Vagina (tissue), 2 donors: Measurements from ENCODE around the gene ZNF473. TPM values are rescaled to one million over a fixed set of nuclear protein-coding genes. Genes with fewer than 3 reads are reported as not detected.
A peak's percentile ranks its signal among the peaks of the same experiment; 100 is the strongest.

ENCODE experiments used
- DNase-seq, 2 donors: peaks; one replicate each; pipeline ENCODE4 v3.0.0-alpha.2; 2017; ENCODE audit errors: extremely low spot score in 2 of 2
- H3K27ac ChIP-seq: fragments of 200-600 bp; sonication (generic); one replicate; pipeline ENCODE4 v1.5.1; 2019
- H3K27me3 ChIP-seq: fragments of 200-600 bp; sonication (generic); one replicate; pipeline ENCODE4 v1.5.1; 2019
- H3K36me3 ChIP-seq, 2 donors: fragments of 200-600 bp; sonication (generic); one replicate each; pipeline ENCODE4 v1.5.1; 2017 to 2019
- H3K4me1 ChIP-seq: fragments of 200-600 bp; sonication (generic); one replicate; pipeline ENCODE4 v1.5.1; 2019
- H3K4me3 ChIP-seq, 2 donors: fragments of 200-600 bp; sonication (generic); 1 replicate in 1 of 2; 2 replicates in 1 of 2; pipeline ENCODE4 v1.5.1; 2016 to 2019
- H3K9me3 ChIP-seq: fragments of 200-600 bp; sonication (generic); one replicate; pipeline ENCODE4 v1.5.1; 2019
- POLR2A ChIP-seq, 2 donors: fragments of 450-650 bp; IDR thresholded peaks; one replicate each; pipeline ENCODE4 v1.6.1; 2017; ENCODE audit warnings: antibody characterized with exemption in 2 of 2, mild to moderate bottlenecking in 2 of 2, moderate library complexity in 2 of 2
- POLR2AphosphoS5 ChIP-seq, 2 donors: sonication (generic); formaldehyde crosslinking; IDR thresholded peaks; one replicate each; pipeline ENCODE4 v1.9.0; 2017; ENCODE audit warnings: antibody characterized with exemption in 2 of 2, mild to moderate bottlenecking in 2 of 2, low read depth in 1 of 2; ENCODE audit not compliant: insufficient read depth in 1 of 2
- intact Hi-C: fragments of 100-400 bp; cut with DNase I; formaldehyde crosslinking; loops from one replicate; pipeline ENCODE4 v1.15.1; 2023
- total RNA-seq: library from RNA; depleted of rRNA; stranded (reverse); fragments of >200 nt; gene quantifications from one replicate; pipeline ENCODE4 v1.2.3, GENCODE V29; 2016
- TF ChIP-seq, protein P1 (sequence below), 3 experiments: fragments of 450-650 bp in 2 of 3; fragments of 200-600 bp in 1 of 3; sonication (generic) in 1 of 3; IDR thresholded peaks; one replicate each; pipeline ENCODE4 v1.5.1; 2017 to 2019; ENCODE audit warnings: antibody characterized with exemption in 3 of 3, mild to moderate bottlenecking in 2 of 3, moderate library complexity in 2 of 3

ZNF473 gene
- 11.5 TPM for total RNA-seq

DNA sequence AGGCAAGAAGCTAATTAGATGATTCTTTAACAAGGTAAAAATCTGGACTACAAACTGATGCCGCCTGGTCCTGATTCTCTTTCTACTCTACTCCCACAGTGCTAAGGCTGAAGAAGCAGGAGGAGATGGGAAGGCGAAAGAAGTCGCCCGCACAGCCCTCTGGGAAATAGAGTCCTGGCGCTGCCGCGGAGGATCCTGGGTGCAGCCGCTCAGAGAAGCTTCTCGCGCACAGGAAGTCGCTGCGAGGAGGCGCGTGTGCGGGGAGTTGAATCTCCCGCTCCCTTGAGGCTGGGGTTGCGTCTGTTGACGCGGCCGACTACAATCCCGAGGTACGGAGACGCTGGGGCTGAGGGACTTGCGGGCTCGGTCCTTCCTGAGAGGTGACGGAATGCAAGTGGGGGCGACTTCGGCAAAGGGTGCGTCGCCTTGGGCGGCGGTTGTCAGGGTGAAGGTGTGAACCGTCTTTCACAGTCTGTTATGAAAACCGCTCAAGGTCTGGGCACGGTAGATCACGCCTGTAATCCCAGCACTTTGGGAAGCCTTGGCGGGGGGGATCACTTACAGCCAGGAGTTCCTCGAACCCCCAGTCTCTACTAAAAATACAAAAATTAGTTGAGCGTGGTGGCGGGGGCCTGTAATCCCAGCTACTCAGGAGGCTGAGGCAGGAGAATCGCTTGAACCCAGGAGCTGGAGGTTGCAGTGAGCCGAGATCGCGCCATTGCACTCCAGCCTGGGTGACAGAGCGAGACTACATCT, at the start of gene ZNF473:
TSS of gene ZNF473 (plus strand) at position 212 of the 756 bp plus-strand sequence. CDS start 5,078 bp downstream, outside the sequence.
- H3K27me3 ChIP-seq: no peaks in the 10 kb centered on the region
- DNase-seq: peak in 1 of 2 donors; percentile 97
- peak within 1 kb of the TSS; percentile 81 to 86 for H3K4me3 ChIP-seq
- no peaks in the 10 kb centered on the region for H3K36me3 ChIP-seq
- TF ChIP-seq POLR2A (IDR thresholded peaks at IDR 0.05): peak in 1 of 2 donors; percentile 6
- TF ChIP-seq POLR2AphosphoS5 (IDR thresholded peaks at IDR 0.05; ENCODE audit: insufficient read depth in 1 of 2, low read depth in 1 of 2): peak; percentile 80 to 88
- TF ChIP-seq, protein P1, sequence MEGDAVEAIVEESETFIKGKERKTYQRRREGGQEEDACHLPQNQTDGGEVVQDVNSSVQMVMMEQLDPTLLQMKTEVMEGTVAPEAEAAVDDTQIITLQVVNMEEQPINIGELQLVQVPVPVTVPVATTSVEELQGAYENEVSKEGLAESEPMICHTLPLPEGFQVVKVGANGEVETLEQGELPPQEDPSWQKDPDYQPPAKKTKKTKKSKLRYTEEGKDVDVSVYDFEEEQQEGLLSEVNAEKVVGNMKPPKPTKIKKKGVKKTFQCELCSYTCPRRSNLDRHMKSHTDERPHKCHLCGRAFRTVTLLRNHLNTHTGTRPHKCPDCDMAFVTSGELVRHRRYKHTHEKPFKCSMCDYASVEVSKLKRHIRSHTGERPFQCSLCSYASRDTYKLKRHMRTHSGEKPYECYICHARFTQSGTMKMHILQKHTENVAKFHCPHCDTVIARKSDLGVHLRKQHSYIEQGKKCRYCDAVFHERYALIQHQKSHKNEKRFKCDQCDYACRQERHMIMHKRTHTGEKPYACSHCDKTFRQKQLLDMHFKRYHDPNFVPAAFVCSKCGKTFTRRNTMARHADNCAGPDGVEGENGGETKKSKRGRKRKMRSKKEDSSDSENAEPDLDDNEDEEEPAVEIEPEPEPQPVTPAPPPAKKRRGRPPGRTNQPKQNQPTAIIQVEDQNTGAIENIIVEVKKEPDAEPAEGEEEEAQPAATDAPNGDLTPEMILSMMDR (IDR thresholded peaks at IDR 0.05): no peak
- peaks cover 42% of the 10 kb centered on the region for H3K4me1 ChIP-seq
- H3K9me3 ChIP-seq: no peaks in the 10 kb centered on the region
- intact Hi-C loops: no loop called here
- H3K27ac ChIP-seq: peak within 1 kb of the TSS; percentile 83

DNA sequence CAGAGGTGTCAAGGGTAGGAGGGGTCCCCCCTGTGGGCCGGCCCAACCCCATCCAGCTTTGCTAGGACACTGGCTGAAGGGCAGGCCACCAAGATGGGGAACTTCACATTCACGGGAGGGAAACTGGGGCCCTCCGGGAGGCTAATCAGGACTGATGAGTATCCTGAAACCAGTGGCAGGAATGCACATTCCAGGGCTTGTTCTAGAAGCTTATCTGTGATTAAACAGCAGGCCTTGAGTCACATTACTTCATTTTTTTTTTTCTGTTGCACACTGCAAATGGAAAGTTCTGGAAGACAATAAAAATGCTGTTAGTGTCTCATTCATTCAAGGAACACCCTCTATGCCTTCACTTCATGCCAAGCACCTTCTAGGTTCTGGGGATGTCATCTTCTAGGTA, 49.3 kb upstream of the ZNF473 start:
- Histone ChIP-seq H3K4me3 (no peak overlapping the region), H3K27ac (no peak overlapping the region), H3K36me3 (peaks cover 7 to 32% of the 10 kb centered on the region in 2 donors), H3K4me1 (no peaks in the 10 kb centered on the region), H3K9me3 (no peaks in the 10 kb centered on the region), H3K27me3 (no peaks in the 10 kb centered on the region)
- TF ChIP-seq, protein P1 (IDR thresholded peaks at IDR 0.05): no peak
- TF ChIP-seq POLR2AphosphoS5 (IDR thresholded peaks at IDR 0.05; ENCODE audit: insufficient read depth in 1 of 2, low read depth in 1 of 2) (no peak), POLR2A (IDR thresholded peaks at IDR 0.05) (no peak)
- no peak for DNase-seq
- intact Hi-C loops: no loop called here

DNA sequence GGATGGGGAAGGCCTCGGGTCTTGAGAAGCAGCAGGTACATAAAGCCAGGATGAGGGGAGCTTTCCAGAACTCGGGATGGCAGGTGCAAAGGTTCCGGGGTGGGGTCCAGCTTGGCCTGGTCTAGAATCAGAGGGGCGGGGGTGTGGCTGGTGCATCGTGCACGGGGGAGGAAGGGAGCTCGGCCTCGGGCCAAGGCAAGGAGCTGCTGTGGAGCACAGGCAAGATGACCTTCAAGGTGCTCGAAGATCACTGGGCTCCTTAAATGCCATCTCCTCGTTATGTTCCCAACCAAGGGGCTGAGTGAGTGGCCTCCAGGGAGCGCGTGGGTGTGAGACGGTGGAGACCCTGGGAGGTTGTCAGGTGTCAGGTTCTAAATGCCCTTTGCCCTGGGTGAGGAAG, 48.7 kb upstream of the ZNF473 start:
- intact Hi-C loops: no loop called here
- DNase-seq: no peak
- H3K36me3 ChIP-seq: peaks cover 7 to 37% of the 10 kb centered on the region in 2 donors
- H3K27me3 ChIP-seq: no peaks in the 10 kb centered on the region
- H3K4me3 ChIP-seq: no peak overlapping the region
- H3K4me1 ChIP-seq: no peaks in the 10 kb centered on the region
- H3K27ac ChIP-seq: no peak overlapping the region
- TF ChIP-seq, protein P1 (IDR thresholded peaks at IDR 0.05): no peak
- TF ChIP-seq POLR2AphosphoS5 (IDR thresholded peaks at IDR 0.05; ENCODE audit: insufficient read depth in 1 of 2, low read depth in 1 of 2): no peak
- no peak for TF ChIP-seq POLR2A (IDR thresholded peaks at IDR 0.05)
- H3K9me3 ChIP-seq: no peaks in the 10 kb centered on the region

DNA sequence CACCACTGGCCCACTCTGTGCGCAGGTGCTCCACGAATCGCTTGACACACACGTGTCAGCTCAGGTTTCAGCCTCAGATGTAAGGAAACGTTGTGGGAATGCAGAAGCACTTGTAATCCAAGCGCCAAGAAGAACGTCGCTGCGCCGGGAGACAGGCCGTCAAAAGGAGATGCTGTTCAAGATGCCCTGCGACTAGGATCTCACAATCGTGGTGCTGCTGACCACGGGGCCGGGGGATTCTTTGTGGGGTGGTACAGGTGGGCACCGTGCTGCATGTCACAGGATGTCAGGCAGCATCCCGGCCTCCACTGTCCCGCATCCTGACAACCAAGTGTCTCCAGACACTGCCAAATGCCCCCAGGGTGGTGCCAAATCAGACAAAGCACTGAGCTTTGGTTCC, 47.9 kb upstream of the ZNF473 start:
- H3K27ac ChIP-seq: no peak overlapping the region

More for the DNA sequence above, 47.9 kb upstream of the ZNF473 start:
- no peak for DNase-seq
- Histone ChIP-seq H3K9me3 (no peaks in the 10 kb centered on the region), H3K4me3 (no peak overlapping the region), H3K4me1 (no peaks in the 10 kb centered on the region), H3K36me3 (peaks cover 7 to 41% of the 10 kb centered on the region in 2 donors), H3K27me3 (no peaks in the 10 kb centered on the region)
- intact Hi-C loops: no loop called here
- TF ChIP-seq POLR2A (IDR thresholded peaks at IDR 0.05): no peak
- TF ChIP-seq, protein P1 (IDR thresholded peaks at IDR 0.05): no peak
- no peak for TF ChIP-seq POLR2AphosphoS5 (IDR thresholded peaks at IDR 0.05; ENCODE audit: insufficient read depth in 1 of 2, low read depth in 1 of 2)
